NCI-H82 treated with DMSO at 0.1 percent for 48 hours (cell line): ENCODE measurements around the gene KIF18B.

ENCODE experiments used
- DNase-seq: peaks from one replicate; lab custom pipeline; 2025; ENCODE audit not compliant: unreplicated experiment; lab: John Stamatoyannopoulos, UW

Gene KIF18B

GRCh38 chr17:44941712-44942331 lies 5.8 kb downstream of the KIF18B start:
- peak; percentile 26 for DNase-seq

GRCh38 chr17:44940768-44941167 lies 6.8 kb downstream of the KIF18B start:
- DNase-seq: peak; percentile 19

GRCh38 chr17:44940317-44940716 lies 7.3 kb downstream of the KIF18B start:
- no peak for DNase-seq

GRCh38 chr17:44935116-44935515 lies 12.5 kb downstream of the KIF18B start:
- no peak for DNase-seq

- no peak for DNase-seq
Measured at GRCh38 chr17:44934745-44935105, 12.8 kb downstream of the KIF18B start.

GRCh38 chr17:44933824-44934744 lies 13.5 kb downstream of the KIF18B start:
- no peak for DNase-seq

- DNase-seq: no peak
Measured at GRCh38 chr17:44932787-44933097, 14.8 kb downstream of the KIF18B start.

GRCh38 chr17:44932096-44932786 lies 15.3 kb downstream of the KIF18B start:
- DNase-seq: no peak

- DNase-seq: no peak
Measured at GRCh38 chr17:44931376-44931775, 16.2 kb downstream of the KIF18B start.

- DNase-seq: no peak
Measured at GRCh38 chr17:44930667-44931066, 16.9 kb downstream of the KIF18B start.

- DNase-seq: no peak
Measured at GRCh38 chr17:44928950-44929720, 18.4 kb downstream of the KIF18B start.

- DNase-seq: no peak
Measured at GRCh38 chr17:44928136-44928535, 19.4 kb downstream of the KIF18B start.

GRCh38 chr17:44927696-44928095 lies 19.9 kb downstream of the KIF18B start:
- DNase-seq: no peak

GRCh38 chr17:44926821-44927525 lies 20.6 kb downstream of the KIF18B start:
- no peak for DNase-seq

- no peak for DNase-seq
Measured at GRCh38 chr17:44925731-44926697, 21.6 kb downstream of the KIF18B start.

GRCh38 chr17:44924107-44924544 lies 23.4 kb downstream of the KIF18B start:
- DNase-seq: peak; percentile 57

- DNase-seq: no peak
Measured at GRCh38 chr17:44922746-44923470, 24.7 kb downstream of the KIF18B start.

GRCh38 chr17:44922136-44922535 lies 25.4 kb downstream of the KIF18B start:
- DNase-seq: no peak
